Thoracic aorta (tissue), 2 donors: ENCODE measurements around the gene ZNF584. TPM values are rescaled to one million over a fixed set of nuclear protein-coding genes. Genes with fewer than 3 reads are reported as not detected.
"Not testable (repeated sequence)": the region's sequence is repeated elsewhere in the genome, so short reads cannot be mapped to it uniquely, and the experiment has no call there.

Experiments used
- ATAC-seq: fragments of 150-250 bp; one replicate; pipeline ENCODE4 v1.8.0; 2017; ENCODE audit warnings: low read depth; ENCODE audit not compliant: insufficient number of reproducible peaks, low FRiP score
- DNase-seq: peaks from one replicate; pipeline ENCODE4 v3.0.0-alpha.2; 2020; ENCODE audit warnings: low spot score
- H3K27ac ChIP-seq, 2 donors: fragments of 200-600 bp; sonication (generic); 1 replicate in 1 of 2; 2 replicates in 1 of 2; pipeline ENCODE4 v1.5.1; 2016; ENCODE audit warnings: mild to moderate bottlenecking in 2 of 2, moderate library complexity in 2 of 2
- H3K27me3 ChIP-seq: fragments of 200-600 bp; sonication (generic); replicated peaks from 2 replicates; pipeline ENCODE4 v1.6.0; 2016; ENCODE audit warnings: mild to moderate bottlenecking; ENCODE audit not compliant: insufficient read depth
- H3K36me3 ChIP-seq: fragments of 200-600 bp; sonication (generic); one replicate; pipeline ENCODE4 v1.5.1; 2016
- H3K4me1 ChIP-seq, 2 donors: fragments of 200-600 bp; sonication (generic); 1 replicate in 1 of 2; 2 replicates in 1 of 2; pipeline versions ENCODE4 v1.5.1 to v1.6.0; 2016; ENCODE audit warnings: low read depth in 2 of 2, mild to moderate bottlenecking in 1 of 2; ENCODE audit not compliant: control insufficient read depth in 1 of 2
- H3K4me3 ChIP-seq: fragments of 200-600 bp; sonication (generic); 2 replicates; pipeline ENCODE4 v1.5.1; 2016; ENCODE audit warnings: mild to moderate bottlenecking
- H3K9me3 ChIP-seq: fragments of 200-600 bp; sonication (generic); 2 replicates; pipeline ENCODE4 v1.5.1; 2016
- total RNA-seq, 2 donors: library from RNA; depleted of rRNA; stranded (reverse); fragments of >200 nt; gene quantifications; one replicate each; pipeline versions ENCODE4 v1.1.0 to v1.2.3, GENCODE V29; 2016
- TF ChIP-seq, protein P1 (sequence below): fragments of 200-600 bp; sonication (generic); IDR thresholded peaks from one replicate; pipeline ENCODE4 v1.5.1; 2019; ENCODE audit warnings: antibody characterized with exemption

ZNF584 gene
- total RNA-seq, 2 donors from 2014 or later = 18.7 to 31.5 TPM

DNA sequence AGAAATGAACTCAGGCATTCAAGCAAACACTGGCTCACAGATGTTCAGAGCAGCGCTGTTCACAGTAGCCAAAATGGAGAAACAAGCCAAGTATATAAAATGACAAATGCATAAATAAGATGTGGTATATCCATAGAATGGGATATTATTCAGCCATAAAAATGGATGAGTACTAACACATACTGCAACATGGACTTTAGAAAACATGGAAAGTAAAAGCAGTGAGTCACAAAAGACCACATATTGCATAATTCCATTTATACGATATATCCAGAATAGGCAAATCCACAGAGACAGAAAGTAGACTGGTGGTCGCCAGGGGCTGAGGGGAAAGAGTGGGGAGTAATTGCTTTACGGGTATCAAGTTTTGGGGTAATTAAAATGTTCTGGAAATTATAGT lies 34.2 kb upstream of the ZNF584 start:
- Histone ChIP-seq H3K27me3 (no peaks in the 10 kb centered on the region), H3K36me3 (no peaks in the 10 kb centered on the region), H3K9me3 (no peaks in the 10 kb centered on the region), H3K27ac (no peak overlapping the region), H3K4me1 (no peaks in the 10 kb centered on the region), H3K4me3 (no peak overlapping the region)
- ATAC-seq (no peak), DNase-seq (no peak)
- TF ChIP-seq, protein P1, sequence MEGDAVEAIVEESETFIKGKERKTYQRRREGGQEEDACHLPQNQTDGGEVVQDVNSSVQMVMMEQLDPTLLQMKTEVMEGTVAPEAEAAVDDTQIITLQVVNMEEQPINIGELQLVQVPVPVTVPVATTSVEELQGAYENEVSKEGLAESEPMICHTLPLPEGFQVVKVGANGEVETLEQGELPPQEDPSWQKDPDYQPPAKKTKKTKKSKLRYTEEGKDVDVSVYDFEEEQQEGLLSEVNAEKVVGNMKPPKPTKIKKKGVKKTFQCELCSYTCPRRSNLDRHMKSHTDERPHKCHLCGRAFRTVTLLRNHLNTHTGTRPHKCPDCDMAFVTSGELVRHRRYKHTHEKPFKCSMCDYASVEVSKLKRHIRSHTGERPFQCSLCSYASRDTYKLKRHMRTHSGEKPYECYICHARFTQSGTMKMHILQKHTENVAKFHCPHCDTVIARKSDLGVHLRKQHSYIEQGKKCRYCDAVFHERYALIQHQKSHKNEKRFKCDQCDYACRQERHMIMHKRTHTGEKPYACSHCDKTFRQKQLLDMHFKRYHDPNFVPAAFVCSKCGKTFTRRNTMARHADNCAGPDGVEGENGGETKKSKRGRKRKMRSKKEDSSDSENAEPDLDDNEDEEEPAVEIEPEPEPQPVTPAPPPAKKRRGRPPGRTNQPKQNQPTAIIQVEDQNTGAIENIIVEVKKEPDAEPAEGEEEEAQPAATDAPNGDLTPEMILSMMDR = no peak

DNA sequence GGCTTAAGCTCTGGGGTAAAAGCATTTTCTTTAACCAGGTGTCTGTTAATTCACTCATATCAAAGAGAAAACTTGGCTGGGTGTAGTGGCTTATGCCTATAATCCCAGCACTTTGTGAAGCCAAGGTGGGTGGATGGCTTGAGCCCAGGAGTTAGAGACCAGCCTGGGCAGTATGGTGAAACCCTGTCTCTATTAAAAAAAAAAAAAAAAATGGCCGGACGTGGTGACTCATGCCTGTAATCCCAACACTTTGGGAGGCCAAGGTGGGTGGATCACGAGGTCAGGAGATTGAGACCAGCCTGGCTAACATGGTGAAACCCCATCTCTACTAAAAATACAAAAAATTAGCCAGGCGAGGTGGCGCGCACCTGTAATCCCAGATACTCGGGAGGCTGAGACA lies 31.7 kb upstream of the ZNF584 start:
- not testable (repeated sequence) for H3K36me3 ChIP-seq, H3K27ac ChIP-seq, DNase-seq, H3K27me3 ChIP-seq, H3K4me3 ChIP-seq, H3K9me3 ChIP-seq, ATAC-seq
- peaks cover 12% of the 10 kb centered on the region in 2 donors for H3K4me1 ChIP-seq

DNA sequence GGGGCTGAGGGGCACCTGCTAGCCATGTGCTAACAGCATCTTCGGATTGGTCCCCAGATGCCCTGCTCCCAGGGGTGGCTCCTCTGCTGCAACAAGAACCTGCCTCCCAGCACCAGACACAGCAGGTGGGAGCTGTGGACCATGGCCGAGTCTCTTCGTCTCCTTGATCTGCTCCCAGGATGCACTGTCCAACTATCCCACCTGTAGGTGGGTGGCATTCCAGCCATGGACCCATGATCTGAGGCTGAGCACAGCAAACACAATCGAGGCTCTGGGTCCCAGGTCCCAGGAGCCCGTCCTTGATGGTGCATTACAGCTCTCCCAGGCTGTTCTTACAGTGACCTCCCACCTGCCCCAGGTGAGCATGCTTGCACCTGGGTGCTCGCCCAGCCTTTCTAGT lies 29.2 kb upstream of the ZNF584 start:
- H3K27ac ChIP-seq = no peak overlapping the region
- peaks cover 13 to 16% of the 10 kb centered on the region in 2 donors for H3K4me1 ChIP-seq
- no peaks in the 10 kb centered on the region for H3K27me3 ChIP-seq
- H3K9me3 ChIP-seq = no peaks in the 10 kb centered on the region
- H3K36me3 ChIP-seq = no peaks in the 10 kb centered on the region
- TF ChIP-seq, protein P1 = no peak
- DNase-seq (no peak), ATAC-seq (no peak)
- no peak overlapping the region for H3K4me3 ChIP-seq

DNA sequence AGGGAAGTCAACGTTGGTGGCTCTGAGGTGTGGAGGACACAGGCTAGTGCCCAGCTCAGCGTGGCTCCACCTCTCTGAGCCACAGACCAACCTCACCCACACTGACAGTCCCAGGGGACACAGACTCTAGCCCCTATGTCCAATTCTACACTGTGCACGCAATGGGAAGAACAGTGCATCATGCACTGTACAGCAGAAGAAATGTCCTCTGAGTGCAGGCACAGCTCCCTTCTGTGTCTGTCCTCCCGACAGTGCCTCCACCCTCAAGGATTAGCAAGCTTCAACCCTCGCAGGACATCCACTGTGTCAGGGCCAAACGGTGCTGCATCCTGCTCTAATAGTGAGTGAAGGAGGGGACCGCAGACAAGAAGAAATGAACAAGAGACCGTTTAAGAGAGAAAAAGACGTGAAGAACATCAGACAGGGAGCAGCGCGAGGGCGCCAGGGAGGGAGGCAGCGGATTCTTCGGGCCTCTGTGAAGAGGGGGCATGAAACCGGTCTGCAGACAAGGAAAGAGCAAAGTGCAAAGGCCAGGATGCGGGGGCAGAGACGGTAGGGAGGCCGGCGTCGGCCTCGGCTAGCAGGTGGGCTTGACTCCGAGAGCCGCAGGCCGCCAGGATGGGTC lies 28.3 kb upstream of the ZNF584 start:
- H3K27ac ChIP-seq = peak overlapping the region; percentile 79 to 81
- ATAC-seq = peak; percentile 3
- H3K4me1 ChIP-seq = peaks cover 13 to 17% of the 10 kb centered on the region in 2 donors
- no peaks in the 10 kb centered on the region for H3K27me3 ChIP-seq
- H3K36me3 ChIP-seq = no peaks in the 10 kb centered on the region
- DNase-seq = no peak
- TF ChIP-seq, protein P1 = no peak
- no peaks in the 10 kb centered on the region for H3K9me3 ChIP-seq
- peak overlapping the region; percentile 83 for H3K4me3 ChIP-seq

DNA sequence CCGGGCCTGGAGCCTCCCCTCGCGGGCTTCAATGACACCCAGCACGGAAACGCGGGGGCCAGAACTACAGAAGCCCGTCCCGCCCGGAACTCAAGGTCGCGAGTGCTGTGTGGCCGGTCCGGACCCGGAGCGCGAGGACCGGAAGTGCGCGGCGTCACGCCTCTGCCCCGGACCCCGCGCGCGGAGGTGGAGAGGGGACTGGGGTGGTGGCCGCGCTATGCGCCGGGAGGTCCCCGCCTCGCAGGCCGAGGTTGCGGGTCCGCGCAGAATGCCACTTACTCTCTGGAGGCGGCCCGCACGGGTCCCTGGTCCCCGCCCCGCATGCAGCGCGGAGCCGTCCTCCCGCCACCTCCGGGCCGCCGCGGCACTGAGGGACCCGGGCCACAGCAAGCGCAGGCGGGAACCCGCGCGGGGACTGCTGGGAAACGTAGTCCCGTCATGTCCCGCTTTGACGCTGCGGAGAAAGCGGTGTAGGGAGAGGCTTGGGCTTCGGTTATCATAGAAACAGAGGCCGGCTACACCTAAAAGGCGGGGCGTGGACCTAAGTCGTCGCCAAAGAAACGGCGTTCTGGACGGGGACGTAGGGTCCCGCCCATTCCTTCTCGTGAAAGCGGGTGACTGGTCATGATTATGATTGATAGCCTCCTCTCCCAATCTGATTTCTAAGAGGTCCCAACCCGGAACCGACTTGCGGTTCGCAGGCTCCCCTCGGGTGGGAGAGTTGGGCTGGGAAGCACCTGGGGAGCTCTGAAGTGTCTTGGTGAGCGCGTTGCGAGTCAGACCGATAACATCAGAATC lies 27.6 kb upstream of the ZNF584 start, which contains the start of gene ZNF837:
TSS of gene ZNF837 (minus strand) at position 369 of the 798 bp plus-strand sequence. CDS start 11,698 bp downstream, outside the sequence.
- Histone ChIP-seq H3K27ac (peak within 1 kb of the TSS; percentile 79 to 81), H3K4me1 (peaks cover 16 to 24% of the 10 kb centered on the region in 2 donors), H3K27me3 (no peaks in the 10 kb centered on the region), H3K36me3 (no peaks in the 10 kb centered on the region), H3K9me3 (no peaks in the 10 kb centered on the region), H3K4me3 (peak within 1 kb of the TSS; percentile 83)
- peak; percentile 92 for DNase-seq
- peak; percentile 98 for ATAC-seq
- TF ChIP-seq, protein P1 = no peak
